HL-60 (cell line): ENCODE results near the gene MRPS31.

Source experiments
- CTCF ChIP-seq: IDR thresholded peaks from one replicate; pipeline ENCODE4 v1.5.1; 2011; ENCODE audit warnings: low read length, control low read depth, inconsistent platforms; ENCODE audit not compliant: insufficient read depth
- GABPA ChIP-seq: IDR thresholded peaks from 2 replicates; pipeline ENCODE4 v1.6.1; 2012; ENCODE audit warnings: low read depth
- POLR2AphosphoS5 ChIP-seq: IDR thresholded peaks from 2 replicates; pipeline ENCODE4 v1.6.1; 2012; ENCODE audit warnings: low read depth
- REST ChIP-seq: IDR thresholded peaks from 2 replicates; pipeline ENCODE4 v1.6.1; 2012; ENCODE audit warnings: low read depth; ENCODE audit not compliant: insufficient replicate concordance

- TF ChIP-seq POLR2AphosphoS5 (no peak), CTCF (no peak), REST (no peak), GABPA (no peak)
Observed at GRCh38 chr13:40762849-40763248, 8.1 kb downstream of the MRPS31 start.
